Activated naive CD8-positive, alpha-beta T cell treated with anti-CD3 and anti-CD28 coated beads, Interleukin-2, amount 10 ng/mL, durations not matched to agents 7 days and 5 days (primary cell): Measurements from ENCODE around the gene PDE11A. TPM values are rescaled to one million over a fixed set of nuclear protein-coding genes. Genes with fewer than 3 reads are reported as not detected.

Source experiments
- ATAC-seq: fragments of 150-1000 bp; cut with Tn5 transposase; one replicate; pipeline ENCODE4 v1.10.0; 2021; ENCODE audit warnings: low read depth, moderate library complexity
- POLR2A ChIA-PET: fragments of 350-600 bp; sonication (Branson Sonifier 250); formaldehyde crosslinking; loops from one replicate; lab custom pipeline; 2021; ENCODE audit warnings: antibody characterized with exemption; lab: Charles Lee
- DNase-seq: peaks from one replicate; pipeline ENCODE4 v3.0.0; 2021
- H3K27ac Mint-ChIP-seq: one replicate; pipeline ENCODE4 v1.8.0; 2022; ENCODE audit warnings: mild to moderate bottlenecking, mixed read lengths
- H3K27me3 Mint-ChIP-seq: one replicate; pipeline ENCODE4 v1.8.0; 2022; ENCODE audit warnings: mild to moderate bottlenecking, moderate library complexity, mixed read lengths
- H3K36me3 Mint-ChIP-seq: one replicate; pipeline ENCODE4 v1.8.0; 2021; ENCODE audit warnings: mild to moderate bottlenecking, mixed read lengths
- H3K4me1 Mint-ChIP-seq: one replicate; pipeline ENCODE4 v1.8.0; 2021; ENCODE audit warnings: mixed read lengths
- H3K4me3 Mint-ChIP-seq: one replicate; pipeline ENCODE4 v1.8.0; 2022; ENCODE audit warnings: mild to moderate bottlenecking, moderate library complexity, mixed read lengths
- H3K9me3 Mint-ChIP-seq: one replicate; pipeline ENCODE4 v1.8.0; 2021; ENCODE audit warnings: mixed read lengths
- total RNA-seq, 2 experiments: library from RNA; stranded (reverse); gene quantifications; one replicate each; pipeline ENCODE4 v1.2.3, GENCODE V29; 2021

Gene PDE11A
- total RNA-seq, 2 experiments from 2014 or later: not detected

GRCh38 chr2:177604271-177605065, 468.1 kb downstream of the PDE11A start:
- Mint-ChIP-seq H3K36me3 (peaks cover 5% of the 10 kb centered on the region), H3K27ac (no peak overlapping the region), H3K27me3 (peaks cover 8% of the 10 kb centered on the region), H3K4me1 (peaks cover under 1% of the 10 kb centered on the region), H3K9me3 (peaks cover 7% of the 10 kb centered on the region), H3K4me3 (no peak overlapping the region)
- no peak for DNase-seq
- POLR2A ChIA-PET: no interaction called here
- no peak for ATAC-seq

DNA sequence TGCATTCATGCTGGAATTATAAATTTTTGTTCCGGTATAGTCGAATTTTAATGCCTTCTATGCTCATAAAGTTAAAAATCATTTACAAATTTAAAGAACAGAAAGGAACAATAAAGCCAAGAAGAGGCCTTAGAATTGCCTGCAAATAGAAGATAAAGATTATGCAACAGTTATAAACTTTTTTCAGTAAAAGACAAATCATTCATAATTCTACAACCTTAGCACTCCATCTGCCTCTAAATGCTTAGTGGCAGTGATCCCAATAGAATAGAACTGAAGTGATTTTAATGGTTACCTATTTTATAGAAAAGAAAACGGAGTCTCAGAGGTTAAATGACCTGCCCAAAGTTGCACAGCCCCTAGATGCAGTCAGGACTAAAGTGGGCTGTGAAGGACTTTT, 468.8 kb downstream of the PDE11A start:
- Mint-ChIP-seq H3K27ac (no peak overlapping the region), H3K4me3 (no peak overlapping the region), H3K36me3 (peaks cover 3% of the 10 kb centered on the region), H3K9me3 (peaks cover 4% of the 10 kb centered on the region), H3K27me3 (peaks cover 8% of the 10 kb centered on the region), H3K4me1 (peaks cover 5% of the 10 kb centered on the region)
- DNase-seq (no peak), ATAC-seq (no peak)
- POLR2A ChIA-PET: no interaction called here

DNA sequence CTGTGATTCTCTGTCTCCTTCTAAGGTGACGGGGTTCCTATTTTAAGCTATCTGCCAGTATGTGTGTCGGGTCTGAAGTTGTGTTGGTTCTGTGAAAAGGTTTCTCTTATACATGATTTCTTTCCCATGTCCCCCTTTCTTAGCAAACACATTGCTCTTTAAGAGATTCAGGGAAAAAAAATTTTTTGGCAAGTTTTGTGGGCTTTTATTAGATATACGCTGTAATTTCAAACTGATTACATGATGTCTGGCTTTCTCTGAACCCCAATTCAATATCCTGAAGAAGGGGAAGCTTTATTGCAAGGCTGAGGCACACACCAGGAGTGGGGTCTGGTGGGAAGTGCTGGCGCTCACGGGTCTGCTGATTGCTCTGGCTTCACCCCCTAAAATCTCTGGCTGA, 469.4 kb downstream of the PDE11A start:
- ATAC-seq (no peak), DNase-seq (no peak)
- H3K36me3 Mint-ChIP-seq: peaks cover 3% of the 10 kb centered on the region
- H3K4me1 Mint-ChIP-seq: peaks cover 6% of the 10 kb centered on the region
- no peak overlapping the region for H3K4me3 Mint-ChIP-seq
- peaks cover 9% of the 10 kb centered on the region for H3K27me3 Mint-ChIP-seq
- POLR2A ChIA-PET: no interaction called here
- H3K9me3 Mint-ChIP-seq: peaks cover 4% of the 10 kb centered on the region
- no peak overlapping the region for H3K27ac Mint-ChIP-seq

DNA sequence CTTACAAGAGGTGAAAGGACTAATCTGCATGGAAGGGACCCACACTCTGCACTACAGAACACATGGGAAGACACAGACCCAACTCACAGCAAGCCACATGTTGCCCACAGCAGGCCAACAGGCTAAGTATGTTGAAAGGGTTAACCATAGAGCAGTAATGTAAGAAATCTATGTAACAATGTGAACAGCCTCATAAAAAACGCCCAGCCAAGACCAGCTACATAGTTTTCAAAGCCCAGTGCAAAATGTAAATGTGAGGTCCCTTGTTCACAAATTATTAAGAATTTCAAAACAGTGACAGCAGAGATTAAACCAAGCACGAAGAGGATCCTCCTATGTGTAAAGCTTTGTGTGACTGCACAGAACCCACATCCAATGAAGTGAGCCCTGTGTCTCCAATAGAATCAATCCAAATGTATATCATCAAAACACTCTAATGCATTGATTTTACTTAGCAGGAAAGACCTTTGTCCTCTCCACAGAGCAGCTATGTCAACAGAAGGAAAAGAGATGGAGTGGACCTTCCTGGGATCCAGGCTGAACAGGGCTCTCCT, 469.9 kb downstream of the PDE11A start:
- POLR2A ChIA-PET: no interaction called here
- Mint-ChIP-seq H3K36me3 (peaks cover 1% of the 10 kb centered on the region), H3K4me3 (no peak overlapping the region), H3K27me3 (peaks cover 10% of the 10 kb centered on the region), H3K9me3 (peaks cover 2% of the 10 kb centered on the region), H3K4me1 (peaks cover 6% of the 10 kb centered on the region), H3K27ac (no peak overlapping the region)
- DNase-seq (no peak), ATAC-seq (no peak)

DNA sequence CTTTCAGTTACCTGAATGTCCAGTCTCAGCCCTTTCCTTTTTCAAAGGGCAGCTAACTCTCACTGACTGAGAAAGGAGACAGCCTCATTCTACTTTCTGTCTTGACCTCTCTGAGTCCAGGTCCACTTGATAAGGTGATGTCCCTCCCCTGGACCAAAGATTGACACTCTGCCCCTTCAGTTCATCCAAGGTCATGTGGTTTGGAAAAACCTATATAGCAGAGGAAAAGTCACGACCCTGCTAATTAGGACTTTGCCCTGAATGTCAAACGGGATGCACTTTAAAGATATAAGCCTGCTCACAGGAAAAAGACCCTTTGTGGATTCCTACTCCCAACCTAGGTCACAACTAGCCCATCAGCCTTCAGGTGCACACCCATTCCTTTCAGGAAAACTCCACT, 471.7 kb downstream of the PDE11A start:
- no peaks in the 10 kb centered on the region for H3K9me3 Mint-ChIP-seq
- H3K4me3 Mint-ChIP-seq: no peak overlapping the region
- ATAC-seq (no peak), DNase-seq (no peak)
- peaks cover 6% of the 10 kb centered on the region for H3K4me1 Mint-ChIP-seq
- peaks cover 10% of the 10 kb centered on the region for H3K27me3 Mint-ChIP-seq
- H3K27ac Mint-ChIP-seq: no peak overlapping the region
- POLR2A ChIA-PET: no interaction called here
- H3K36me3 Mint-ChIP-seq: no peaks in the 10 kb centered on the region

GRCh38 chr2:177599956-177600355, 472.6 kb downstream of the PDE11A start:
- peaks cover 10% of the 10 kb centered on the region for H3K27me3 Mint-ChIP-seq
- H3K9me3 Mint-ChIP-seq: no peaks in the 10 kb centered on the region
- DNase-seq (no peak), ATAC-seq (no peak)
- POLR2A ChIA-PET: no interaction called here
- H3K27ac Mint-ChIP-seq: no peak overlapping the region
- no peaks in the 10 kb centered on the region for H3K36me3 Mint-ChIP-seq
- H3K4me1 Mint-ChIP-seq: peaks cover 6% of the 10 kb centered on the region
- H3K4me3 Mint-ChIP-seq: no peak overlapping the region

- Mint-ChIP-seq H3K4me1 (peaks cover 6% of the 10 kb centered on the region), H3K27me3 (peaks cover 10% of the 10 kb centered on the region), H3K36me3 (no peaks in the 10 kb centered on the region), H3K9me3 (no peaks in the 10 kb centered on the region), H3K27ac (no peak overlapping the region), H3K4me3 (no peak overlapping the region)
- POLR2A ChIA-PET: no interaction called here
- ATAC-seq: peak; percentile 85
- no peak for DNase-seq
Observed at GRCh38 chr2:177599139-177599688, 473.4 kb downstream of the PDE11A start.

DNA sequence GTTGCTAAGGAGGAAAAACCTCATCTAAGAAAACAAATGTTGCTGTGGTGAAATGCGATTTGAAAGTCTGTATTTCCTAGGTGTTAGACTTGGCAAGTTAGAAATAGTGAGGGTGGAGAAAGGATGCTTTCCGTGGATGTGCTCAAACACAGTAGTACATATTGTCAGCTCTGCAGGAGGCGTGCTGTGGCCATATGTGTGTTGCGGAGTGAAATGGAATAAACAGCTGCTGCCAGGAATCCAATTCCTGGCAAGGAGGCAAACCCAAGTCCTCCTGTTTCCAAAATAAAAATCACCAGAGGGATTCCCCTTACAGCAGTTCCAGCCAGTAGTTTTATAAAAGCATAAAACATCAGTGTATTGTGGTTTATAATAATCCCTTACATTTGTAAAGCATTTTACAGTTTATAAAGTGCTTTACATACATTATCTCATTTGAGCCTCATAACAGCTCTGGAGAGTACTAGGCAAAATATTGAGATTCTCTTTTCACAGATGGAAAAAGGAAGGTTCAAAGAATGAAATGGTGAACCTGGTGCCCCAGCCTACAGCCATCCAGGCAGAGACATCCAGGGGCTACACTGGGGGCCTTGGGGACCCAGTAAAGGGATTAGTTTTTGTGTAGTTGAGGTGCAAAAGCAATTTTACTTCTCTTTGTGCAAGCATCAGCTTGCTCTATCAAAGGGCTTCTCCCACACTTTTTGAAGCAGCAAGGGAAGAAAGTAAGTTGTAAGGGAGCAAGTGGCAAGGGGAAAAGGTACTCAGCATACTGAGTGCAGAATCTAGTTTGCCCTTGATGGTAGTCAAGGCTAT, 474.0 kb downstream of the PDE11A start:
- Mint-ChIP-seq H3K9me3 (no peaks in the 10 kb centered on the region), H3K27me3 (peaks cover 13% of the 10 kb centered on the region), H3K27ac (no peak overlapping the region), H3K4me1 (peaks cover 6% of the 10 kb centered on the region), H3K4me3 (no peak overlapping the region), H3K36me3 (no peaks in the 10 kb centered on the region)
- ATAC-seq (no peak), DNase-seq (no peak)
- POLR2A ChIA-PET: no interaction called here

- ATAC-seq: no peak
- H3K36me3 Mint-ChIP-seq: no peaks in the 10 kb centered on the region
- H3K4me1 Mint-ChIP-seq: peaks cover 6% of the 10 kb centered on the region
- H3K27me3 Mint-ChIP-seq: peaks cover 11% of the 10 kb centered on the region
- H3K9me3 Mint-ChIP-seq: no peaks in the 10 kb centered on the region
- POLR2A ChIA-PET: no interaction called here
- DNase-seq: no peak
- no peak overlapping the region for H3K4me3 Mint-ChIP-seq
- no peak overlapping the region for H3K27ac Mint-ChIP-seq
Observed at GRCh38 chr2:177597759-177598158, 474.8 kb downstream of the PDE11A start.

- H3K36me3 Mint-ChIP-seq: no peaks in the 10 kb centered on the region
- H3K9me3 Mint-ChIP-seq: no peaks in the 10 kb centered on the region
- POLR2A ChIA-PET: no interaction called here
- no peak overlapping the region for H3K27ac Mint-ChIP-seq
- DNase-seq (no peak), ATAC-seq (no peak)
- peaks cover 6% of the 10 kb centered on the region for H3K27me3 Mint-ChIP-seq
- peaks cover 6% of the 10 kb centered on the region for H3K4me1 Mint-ChIP-seq
- no peak overlapping the region for H3K4me3 Mint-ChIP-seq
Observed at GRCh38 chr2:177596866-177597265, 475.7 kb downstream of the PDE11A start.

DNA sequence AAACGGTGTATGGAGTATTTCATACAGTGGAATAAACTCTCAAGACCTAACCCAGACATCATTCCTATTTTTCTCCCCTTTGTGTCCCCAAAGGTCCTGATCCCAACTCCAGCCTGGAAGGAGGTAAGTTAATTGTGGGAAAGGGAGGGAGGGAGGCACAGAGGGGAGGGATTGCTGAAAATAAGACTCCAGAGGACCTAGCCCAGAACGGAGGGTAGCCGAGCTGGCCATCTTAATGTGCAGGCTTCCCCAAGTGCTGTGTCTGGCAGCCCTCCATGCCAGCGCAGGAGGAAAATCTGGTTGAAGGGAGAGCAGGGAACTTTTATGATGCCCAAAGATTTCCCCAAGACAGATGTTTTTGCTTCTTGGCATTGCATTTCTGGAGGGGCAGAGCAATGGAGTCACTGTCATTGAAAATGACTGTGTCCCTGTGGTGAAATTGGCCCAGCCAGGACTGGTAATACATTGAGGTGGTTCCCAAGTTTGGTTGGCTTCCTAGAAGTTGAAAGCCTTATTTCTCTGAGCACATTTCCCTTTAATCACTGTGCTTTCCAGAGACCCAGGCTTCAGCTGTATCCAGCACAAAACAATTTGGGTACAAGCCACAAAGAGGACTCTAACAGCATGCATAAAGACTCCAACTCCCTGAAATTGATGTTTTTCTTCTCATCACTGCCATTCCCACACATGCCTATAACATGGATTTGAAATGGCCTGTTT, 477.3 kb downstream of the PDE11A start:
- H3K27me3 Mint-ChIP-seq: peaks cover 6% of the 10 kb centered on the region
- ATAC-seq (no peak), DNase-seq (no peak)
- no peaks in the 10 kb centered on the region for H3K9me3 Mint-ChIP-seq
- POLR2A ChIA-PET: no interaction called here
- peaks cover 10% of the 10 kb centered on the region for H3K4me1 Mint-ChIP-seq
- H3K27ac Mint-ChIP-seq: no peak overlapping the region
- H3K4me3 Mint-ChIP-seq: no peak overlapping the region
- H3K36me3 Mint-ChIP-seq: no peaks in the 10 kb centered on the region

DNA sequence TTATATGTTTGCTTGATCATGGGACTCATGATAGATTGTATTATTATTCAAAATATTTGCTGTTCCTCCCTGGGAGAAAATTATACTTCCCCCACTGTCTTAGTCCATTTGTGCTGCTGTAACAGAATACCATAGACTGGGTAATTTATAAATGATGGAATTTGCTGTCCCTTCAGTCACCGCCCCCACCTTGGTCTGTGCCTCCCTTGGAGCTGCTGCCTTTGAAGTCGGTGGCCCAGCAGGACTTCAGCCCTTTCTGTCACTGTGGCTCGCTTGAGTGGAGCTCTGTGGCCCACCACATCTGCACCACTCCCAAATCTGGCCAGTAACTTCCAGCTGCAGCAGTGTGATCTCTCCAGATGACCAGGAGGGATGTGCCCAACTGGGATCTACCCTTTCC, 479.2 kb downstream of the PDE11A start:
- ATAC-seq: no peak
- Mint-ChIP-seq H3K4me1 (peaks cover 3% of the 10 kb centered on the region), H3K9me3 (no peaks in the 10 kb centered on the region), H3K27ac (no peak overlapping the region), H3K4me3 (no peak overlapping the region), H3K27me3 (peaks cover 6% of the 10 kb centered on the region), H3K36me3 (no peaks in the 10 kb centered on the region)
- no peak for DNase-seq
- POLR2A ChIA-PET: no interaction called here

DNA sequence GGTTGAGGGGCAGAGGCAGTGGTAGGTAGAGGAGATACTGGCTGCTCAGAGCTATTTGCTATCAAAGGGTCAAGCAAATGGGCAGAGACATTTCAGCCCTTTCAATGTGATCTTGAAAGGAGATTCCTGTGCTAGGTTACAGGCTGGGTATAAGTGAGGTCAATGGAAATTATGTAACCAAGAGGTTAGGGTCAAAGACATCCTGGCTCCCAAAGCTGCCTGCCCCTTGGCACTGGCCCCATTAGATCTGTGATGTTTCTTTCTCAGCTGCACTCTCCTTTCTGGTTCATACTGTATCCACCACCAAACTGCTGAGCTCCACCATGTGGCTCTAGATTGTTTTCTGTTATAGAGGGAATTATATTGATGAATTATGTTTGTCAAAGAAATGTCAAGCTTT, 479.6 kb downstream of the PDE11A start:
- H3K4me3 Mint-ChIP-seq: no peak overlapping the region

More for the DNA sequence above, 479.6 kb downstream of the PDE11A start:
- Mint-ChIP-seq H3K27ac (no peak overlapping the region), H3K36me3 (no peaks in the 10 kb centered on the region), H3K4me1 (peaks cover 3% of the 10 kb centered on the region), H3K27me3 (peaks cover 4% of the 10 kb centered on the region), H3K9me3 (no peaks in the 10 kb centered on the region)
- POLR2A ChIA-PET: no interaction called here
- ATAC-seq: no peak
- no peak for DNase-seq
